Activated naive CD8-positive, alpha-beta T cell treated with anti-CD3 and anti-CD28 coated beads, Interleukin-2, amount 10 ng/mL, durations not matched to agents 7 days and 5 days (primary cell): ENCODE data around the gene TCAP. TPM values are rescaled to one million over a fixed set of nuclear protein-coding genes. Genes with fewer than 3 reads are reported as not detected.

Experiments used
- ATAC-seq: fragments of 150-1000 bp; cut with Tn5 transposase; one replicate; pipeline ENCODE4 v1.10.0; 2021; ENCODE audit warnings: low read depth, moderate library complexity
- POLR2A ChIA-PET: fragments of 350-600 bp; sonication (Branson Sonifier 250); formaldehyde crosslinking; loops from one replicate; lab custom pipeline; 2021; ENCODE audit warnings: antibody characterized with exemption; lab: Charles Lee
- DNase-seq: peaks from one replicate; pipeline ENCODE4 v3.0.0; 2021
- H3K27ac Mint-ChIP-seq: one replicate; pipeline ENCODE4 v1.8.0; 2022; ENCODE audit warnings: mild to moderate bottlenecking, mixed read lengths
- H3K27me3 Mint-ChIP-seq: one replicate; pipeline ENCODE4 v1.8.0; 2022; ENCODE audit warnings: mild to moderate bottlenecking, moderate library complexity, mixed read lengths
- H3K36me3 Mint-ChIP-seq: one replicate; pipeline ENCODE4 v1.8.0; 2021; ENCODE audit warnings: mild to moderate bottlenecking, mixed read lengths
- H3K4me1 Mint-ChIP-seq: one replicate; pipeline ENCODE4 v1.8.0; 2021; ENCODE audit warnings: mixed read lengths
- H3K4me3 Mint-ChIP-seq: one replicate; pipeline ENCODE4 v1.8.0; 2022; ENCODE audit warnings: mild to moderate bottlenecking, moderate library complexity, mixed read lengths
- H3K9me3 Mint-ChIP-seq: one replicate; pipeline ENCODE4 v1.8.0; 2021; ENCODE audit warnings: mixed read lengths
- total RNA-seq, 2 experiments: library from RNA; stranded (reverse); gene quantifications; one replicate each; pipeline ENCODE4 v1.2.3, GENCODE V29; 2021

Gene TCAP
- total RNA-seq, result 1 to 10 TPM; 2.7 to 3.2 TPM

GRCh38 chr17:39664581-39665561, at the start of gene TCAP:
TCAP (plus strand) TSS chr17:39665349; CDS start chr17:39665360, 11 bp downstream.
- DNase-seq (no peak), ATAC-seq (no peak)
- Mint-ChIP-seq H3K9me3 (no peaks in the 10 kb centered on the region), H3K27ac (no peak within 1 kb of the TSS), H3K27me3 (peaks cover 17% of the 10 kb centered on the region), H3K36me3 (no peaks in the 10 kb centered on the region), H3K4me3 (no peak within 1 kb of the TSS), H3K4me1 (peaks cover 9% of the 10 kb centered on the region)
- POLR2A ChIA-PET, result no interaction called here

- ATAC-seq (no peak), DNase-seq (no peak)
- no peaks in the 10 kb centered on the region for H3K9me3 Mint-ChIP-seq
- H3K27me3 Mint-ChIP-seq, result peaks cover 35% of the 10 kb centered on the region
- no peak overlapping the region for H3K27ac Mint-ChIP-seq
- H3K36me3 Mint-ChIP-seq, result no peaks in the 10 kb centered on the region
- no peak overlapping the region for H3K4me3 Mint-ChIP-seq
- H3K4me1 Mint-ChIP-seq, result no peaks in the 10 kb centered on the region
- POLR2A ChIA-PET, result no interaction called here
Measured at GRCh38 chr17:39615434-39615833, 49.7 kb upstream of the TCAP start.

- Mint-ChIP-seq H3K4me3 (peak overlapping the region; percentile 59), H3K36me3 (no peaks in the 10 kb centered on the region), H3K4me1 (peaks cover 1% of the 10 kb centered on the region), H3K9me3 (no peaks in the 10 kb centered on the region), H3K27me3 (peaks cover 34% of the 10 kb centered on the region), H3K27ac (no peak overlapping the region)
- no peak for ATAC-seq
- no peak for DNase-seq
- POLR2A ChIA-PET, result no interaction called here
Measured at GRCh38 chr17:39617100-39617445, 48.1 kb upstream of the TCAP start.

- Mint-ChIP-seq H3K27ac (no peak overlapping the region), H3K4me3 (peak overlapping the region; percentile 76), H3K27me3 (peaks cover 34% of the 10 kb centered on the region), H3K4me1 (peaks cover 5% of the 10 kb centered on the region), H3K36me3 (no peaks in the 10 kb centered on the region), H3K9me3 (no peaks in the 10 kb centered on the region)
- POLR2A ChIA-PET, result interaction anchor here (0.6 kb wide), 1 partner anchor 449 kb away, joined by 4 read pairs; no protein-coding TSS in a partner anchor
- ATAC-seq, result peak; percentile 16
- DNase-seq, result peak; percentile 60
Measured at GRCh38 chr17:39617446-39618245, 47.5 kb upstream of the TCAP start.

- no peak for DNase-seq
- Mint-ChIP-seq H3K4me1 (peaks cover 5% of the 10 kb centered on the region), H3K4me3 (peak overlapping the region; percentile 76), H3K27ac (no peak overlapping the region), H3K27me3 (peaks cover 34% of the 10 kb centered on the region), H3K36me3 (no peaks in the 10 kb centered on the region), H3K9me3 (no peaks in the 10 kb centered on the region)
- ATAC-seq, result no peak
- POLR2A ChIA-PET, result no interaction called here
Measured at GRCh38 chr17:39618246-39618913, 46.8 kb upstream of the TCAP start.

GRCh38 chr17:39618956-39619785, 46.0 kb upstream of the TCAP start:
- Mint-ChIP-seq H3K36me3 (no peaks in the 10 kb centered on the region), H3K27ac (no peak overlapping the region), H3K4me1 (peaks cover 5% of the 10 kb centered on the region), H3K27me3 (peaks cover 34% of the 10 kb centered on the region), H3K4me3 (no peak overlapping the region), H3K9me3 (no peaks in the 10 kb centered on the region)
- no peak for DNase-seq
- no peak for ATAC-seq
- POLR2A ChIA-PET, result no interaction called here

- H3K27ac Mint-ChIP-seq, result no peak overlapping the region
- no peak overlapping the region for H3K4me3 Mint-ChIP-seq
- ATAC-seq (no peak), DNase-seq (no peak)
- peaks cover 5% of the 10 kb centered on the region for H3K4me1 Mint-ChIP-seq
- POLR2A ChIA-PET, result no interaction called here
- H3K36me3 Mint-ChIP-seq, result no peaks in the 10 kb centered on the region
- no peaks in the 10 kb centered on the region for H3K9me3 Mint-ChIP-seq
- H3K27me3 Mint-ChIP-seq, result peaks cover 36% of the 10 kb centered on the region
Measured at GRCh38 chr17:39619786-39620101, 45.4 kb upstream of the TCAP start.

GRCh38 chr17:39621523-39622379, 43.4 kb upstream of the TCAP start:
- peak overlapping the region; percentile 7 for H3K27ac Mint-ChIP-seq
- POLR2A ChIA-PET, result interaction anchor here (0.6 to 0.9 kb wide), 3 partner anchors 10 to 359 kb away, joined by 3 read pairs; partner anchors contain the start of gene PSMD3
- H3K4me3 Mint-ChIP-seq, result peak overlapping the region; percentile 80
- peaks cover 9% of the 10 kb centered on the region for H3K4me1 Mint-ChIP-seq
- ATAC-seq (peak; percentile 71), DNase-seq (peak; percentile 93)
- no peaks in the 10 kb centered on the region for H3K36me3 Mint-ChIP-seq
- H3K9me3 Mint-ChIP-seq, result no peaks in the 10 kb centered on the region
- H3K27me3 Mint-ChIP-seq, result peaks cover 43% of the 10 kb centered on the region

GRCh38 chr17:39622380-39623006, 42.7 kb upstream of the TCAP start:
- no peaks in the 10 kb centered on the region for H3K36me3 Mint-ChIP-seq
- peak overlapping the region; percentile 7 for H3K27ac Mint-ChIP-seq
- POLR2A ChIA-PET, result interaction anchor here (0.7 to 1.1 kb wide), 2 partner anchors 107 to 238 kb away, joined by 3 to 5 read pairs; no protein-coding TSS in a partner anchor
- H3K4me3 Mint-ChIP-seq, result peak overlapping the region; percentile 80
- peaks cover 39% of the 10 kb centered on the region for H3K27me3 Mint-ChIP-seq
- no peaks in the 10 kb centered on the region for H3K9me3 Mint-ChIP-seq
- DNase-seq (no peak), ATAC-seq (peak; percentile 7)
- H3K4me1 Mint-ChIP-seq, result peaks cover 9% of the 10 kb centered on the region

GRCh38 chr17:39623356-39623950, 41.7 kb upstream of the TCAP start:
- DNase-seq (peak; percentile 90), ATAC-seq (peak; percentile 62)
- Mint-ChIP-seq H3K27me3 (peaks cover 44% of the 10 kb centered on the region), H3K9me3 (no peaks in the 10 kb centered on the region), H3K36me3 (no peaks in the 10 kb centered on the region), H3K4me3 (no peak overlapping the region), H3K4me1 (peaks cover 9% of the 10 kb centered on the region), H3K27ac (no peak overlapping the region)
- POLR2A ChIA-PET, result interaction anchor here (0.5 to 1.1 kb wide), 3 partner anchors 10 to 515 kb away, joined by 3 read pairs; no protein-coding TSS in a partner anchor

- no peak overlapping the region for H3K27ac Mint-ChIP-seq
- H3K36me3 Mint-ChIP-seq, result no peaks in the 10 kb centered on the region
- POLR2A ChIA-PET, result no interaction called here
- no peak overlapping the region for H3K4me3 Mint-ChIP-seq
- peaks cover 9% of the 10 kb centered on the region for H3K4me1 Mint-ChIP-seq
- ATAC-seq, result no peak
- DNase-seq, result no peak
- H3K27me3 Mint-ChIP-seq, result peaks cover 45% of the 10 kb centered on the region
- H3K9me3 Mint-ChIP-seq, result no peaks in the 10 kb centered on the region
Measured at GRCh38 chr17:39624313-39624712, 40.8 kb upstream of the TCAP start.
